Brain pericyte (primary cell): ENCODE data around the gene PLEKHH2.

ENCODE experiments used
- DNase-seq: peaks from one replicate; pipeline ENCODE4 v3.0.0-alpha.2; 2012; ENCODE audit warnings: low read depth, low spot score

The PLEKHH2 gene

GRCh38 chr2:43762286-43762685 lies 125.2 kb downstream of the PLEKHH2 start:
- no peak for DNase-seq

GRCh38 chr2:43763091-43763490 lies 126.0 kb downstream of the PLEKHH2 start:
- DNase-seq = no peak

- DNase-seq = no peak
Measured at GRCh38 chr2:43764086-43764705, 127.1 kb downstream of the PLEKHH2 start.

- no peak for DNase-seq
Measured at GRCh38 chr2:43766006-43766405, 128.9 kb downstream of the PLEKHH2 start.

GRCh38 chr2:43773876-43774613 lies 137.0 kb downstream of the PLEKHH2 start, which contains the start of gene DYNC2LI1:
TSS of gene DYNC2LI1 (plus strand) at chr2:43774039. CDS start at chr2:43774139, 100 bp downstream.
- peak; percentile 67 for DNase-seq

- no peak for DNase-seq
Measured at GRCh38 chr2:43774617-43775016, 137.6 kb downstream of the PLEKHH2 start.

GRCh38 chr2:43776324-43776723 lies 139.3 kb downstream of the PLEKHH2 start:
- DNase-seq = no peak

- DNase-seq = no peak
Measured at GRCh38 chr2:43777306-43777926, 140.4 kb downstream of the PLEKHH2 start.

- no peak for DNase-seq
Measured at GRCh38 chr2:43778233-43778632, 141.2 kb downstream of the PLEKHH2 start.

- no peak for DNase-seq
Measured at GRCh38 chr2:43787895-43788294, 150.8 kb downstream of the PLEKHH2 start.

- no peak for DNase-seq
Measured at GRCh38 chr2:43788646-43789045, 151.6 kb downstream of the PLEKHH2 start.

GRCh38 chr2:43790147-43790546 lies 153.1 kb downstream of the PLEKHH2 start:
- DNase-seq = no peak

GRCh38 chr2:43791035-43791765 lies 154.1 kb downstream of the PLEKHH2 start:
- DNase-seq = no peak

- DNase-seq = no peak
Measured at GRCh38 chr2:43792653-43793052, 155.6 kb downstream of the PLEKHH2 start.

- DNase-seq = no peak
Measured at GRCh38 chr2:43794956-43795355, 157.9 kb downstream of the PLEKHH2 start.

GRCh38 chr2:43796206-43796605 lies 159.1 kb downstream of the PLEKHH2 start:
- no peak for DNase-seq

- no peak for DNase-seq
Measured at GRCh38 chr2:43798300-43798699, 161.2 kb downstream of the PLEKHH2 start.

GRCh38 chr2:43800894-43801293 lies 163.8 kb downstream of the PLEKHH2 start:
- DNase-seq = no peak

GRCh38 chr2:43802135-43802534 lies 165.1 kb downstream of the PLEKHH2 start:
- no peak for DNase-seq

- no peak for DNase-seq
Measured at GRCh38 chr2:43803113-43803512, 166.1 kb downstream of the PLEKHH2 start.

- DNase-seq = no peak
Measured at GRCh38 chr2:43806719-43807031, 169.6 kb downstream of the PLEKHH2 start.

GRCh38 chr2:43810452-43810851 lies 173.4 kb downstream of the PLEKHH2 start:
- no peak for DNase-seq
